ENCODE measurements around the gene DNHD1. TPM values are rescaled to one million over a fixed set of nuclear protein-coding genes. Genes with fewer than 3 reads are reported as not detected.
A peak's percentile ranks its signal among the peaks of the same experiment; 100 is the strongest.

Gene DNHD1
- total and polyA plus RNA-seq, 2 of the 13 experiments (the other 11 are each of a cell fraction or from before 2014, with no cell fraction given), result 2.7 to 9.3 TPM

- TF ChIP-seq NFAT5 (CRISPR knock-in tag; IDR thresholded peaks at IDR 0.05), result no peak; the same call in 1 of the 2 replicates
- TF ChIP-seq ZNF879 (CRISPR knock-in tag; IDR thresholded peaks at IDR 0.05), result no peak
- TF ChIP-seq ZNF296 (CRISPR knock-in tag; conservative IDR thresholded peaks at IDR 0.05), result no peak
- TF ChIP-seq, protein P1, sequence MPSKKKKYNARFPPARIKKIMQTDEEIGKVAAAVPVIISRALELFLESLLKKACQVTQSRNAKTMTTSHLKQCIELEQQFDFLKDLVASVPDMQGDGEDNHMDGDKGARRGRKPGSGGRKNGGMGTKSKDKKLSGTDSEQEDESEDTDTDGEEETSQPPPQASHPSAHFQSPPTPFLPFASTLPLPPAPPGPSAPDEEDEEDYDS (CRISPR knock-in tag; IDR thresholded peaks at IDR 0.05), result peak; percentile 94
- TF ChIP-seq CBFB (CRISPR knock-in tag; IDR thresholded peaks at IDR 0.05), result peak; percentile 60; the same call in 1 of the 2 replicates
- TF ChIP-seq ZNF652 (CRISPR knock-in tag; IDR thresholded peaks at IDR 0.05; ENCODE audit: borderline replicate concordance, low read depth), result no peak
- no peak for TF ChIP-seq STAG1 (CRISPR knock-in tag; IDR thresholded peaks at IDR 0.05)
- TF ChIP-seq CENPX (CRISPR knock-in tag; IDR thresholded peaks at IDR 0.05), result no peak
- TF ChIP-seq, protein P2, sequence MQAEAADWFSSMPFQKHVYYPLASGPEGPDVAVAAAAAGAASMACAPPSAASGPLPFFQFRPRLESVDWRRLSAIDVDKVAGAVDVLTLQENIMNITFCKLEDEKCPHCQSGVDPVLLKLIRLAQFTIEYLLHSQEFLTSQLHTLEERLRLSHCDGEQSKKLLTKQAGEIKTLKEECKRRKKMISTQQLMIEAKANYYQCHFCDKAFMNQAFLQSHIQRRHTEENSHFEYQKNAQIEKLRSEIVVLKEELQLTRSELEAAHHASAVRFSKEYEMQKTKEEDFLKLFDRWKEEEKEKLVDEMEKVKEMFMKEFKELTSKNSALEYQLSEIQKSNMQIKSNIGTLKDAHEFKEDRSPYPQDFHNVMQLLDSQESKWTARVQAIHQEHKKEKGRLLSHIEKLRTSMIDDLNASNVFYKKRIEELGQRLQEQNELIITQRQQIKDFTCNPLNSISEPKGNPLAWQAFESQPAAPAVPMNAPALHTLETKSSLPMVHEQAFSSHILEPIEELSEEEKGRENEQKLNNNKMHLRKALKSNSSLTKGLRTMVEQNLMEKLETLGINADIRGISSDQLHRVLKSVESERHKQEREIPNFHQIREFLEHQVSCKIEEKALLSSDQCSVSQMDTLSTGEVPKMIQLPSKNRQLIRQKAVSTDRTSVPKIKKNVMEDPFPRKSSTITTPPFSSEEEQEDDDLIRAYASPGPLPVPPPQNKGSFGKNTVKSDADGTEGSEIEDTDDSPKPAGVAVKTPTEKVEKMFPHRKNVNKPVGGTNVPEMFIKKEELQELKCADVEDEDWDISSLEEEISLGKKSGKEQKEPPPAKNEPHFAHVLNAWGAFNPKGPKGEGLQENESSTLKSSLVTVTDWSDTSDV (CRISPR knock-in tag; IDR thresholded peaks at IDR 0.05), result no peak
- no peak for TF ChIP-seq BRD4 (CRISPR knock-in tag; IDR thresholded peaks at IDR 0.05)
- TF ChIP-seq, protein P3, sequence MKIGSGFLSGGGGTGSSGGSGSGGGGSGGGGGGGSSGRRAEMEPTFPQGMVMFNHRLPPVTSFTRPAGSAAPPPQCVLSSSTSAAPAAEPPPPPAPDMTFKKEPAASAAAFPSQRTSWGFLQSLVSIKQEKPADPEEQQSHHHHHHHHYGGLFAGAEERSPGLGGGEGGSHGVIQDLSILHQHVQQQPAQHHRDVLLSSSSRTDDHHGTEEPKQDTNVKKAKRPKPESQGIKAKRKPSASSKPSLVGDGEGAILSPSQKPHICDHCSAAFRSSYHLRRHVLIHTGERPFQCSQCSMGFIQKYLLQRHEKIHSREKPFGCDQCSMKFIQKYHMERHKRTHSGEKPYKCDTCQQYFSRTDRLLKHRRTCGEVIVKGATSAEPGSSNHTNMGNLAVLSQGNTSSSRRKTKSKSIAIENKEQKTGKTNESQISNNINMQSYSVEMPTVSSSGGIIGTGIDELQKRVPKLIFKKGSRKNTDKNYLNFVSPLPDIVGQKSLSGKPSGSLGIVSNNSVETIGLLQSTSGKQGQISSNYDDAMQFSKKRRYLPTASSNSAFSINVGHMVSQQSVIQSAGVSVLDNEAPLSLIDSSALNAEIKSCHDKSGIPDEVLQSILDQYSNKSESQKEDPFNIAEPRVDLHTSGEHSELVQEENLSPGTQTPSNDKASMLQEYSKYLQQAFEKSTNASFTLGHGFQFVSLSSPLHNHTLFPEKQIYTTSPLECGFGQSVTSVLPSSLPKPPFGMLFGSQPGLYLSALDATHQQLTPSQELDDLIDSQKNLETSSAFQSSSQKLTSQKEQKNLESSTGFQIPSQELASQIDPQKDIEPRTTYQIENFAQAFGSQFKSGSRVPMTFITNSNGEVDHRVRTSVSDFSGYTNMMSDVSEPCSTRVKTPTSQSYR (CRISPR knock-in tag; IDR thresholded peaks at IDR 0.05; ENCODE audit: borderline replicate concordance), result no peak; the same call in 1 of the 2 replicates
- TF ChIP-seq HNF4A (CRISPR knock-in tag; IDR thresholded peaks at IDR 0.05), result 0 out of 2 replicates have a peak, but pooled peaks have one; percentile 6
- 0 out of 2 replicates have a peak, but pooled peaks have one; percentile 76 for TF ChIP-seq FUBP1 (CRISPR knock-in tag; IDR thresholded peaks at IDR 0.05; ENCODE audit: borderline replicate concordance)
- no peak for TF ChIP-seq ZNF550 (CRISPR knock-in tag; IDR thresholded peaks at IDR 0.05; ENCODE audit: borderline replicate concordance)
- TF ChIP-seq ZFP36L1 (CRISPR knock-in tag; IDR thresholded peaks at IDR 0.05), result no peak
These were observed 15.8 kb upstream of the DNHD1 start, which contains the start of the genes ARFIP2 and TIMM10B (continued) for GRCh38 chr11:6481012-6481923.

Measured in HepG2 (cell line).